Activated CD8-positive, alpha-beta memory T cell treated with anti-CD3 and anti-CD28 coated beads for 24 hours (primary cell): ENCODE measurements around the gene CNPY1.
"Not testable (repeated sequence)": the region's sequence is repeated elsewhere in the genome, so short reads cannot be mapped to it uniquely, and the experiment has no call there.

Experiments
- DNase-seq: peaks from one replicate; pipeline ENCODE4 v3.0.0-alpha.2; 2020

CNPY1 gene

GRCh38 chr7:155546449-155546848 lies at the start of gene CNPY1:
TSS of gene CNPY1 (minus strand) at chr7:155546559. CDS start at chr7:155545929, 630 bp downstream.
- DNase-seq = not testable (repeated sequence)

DNA sequence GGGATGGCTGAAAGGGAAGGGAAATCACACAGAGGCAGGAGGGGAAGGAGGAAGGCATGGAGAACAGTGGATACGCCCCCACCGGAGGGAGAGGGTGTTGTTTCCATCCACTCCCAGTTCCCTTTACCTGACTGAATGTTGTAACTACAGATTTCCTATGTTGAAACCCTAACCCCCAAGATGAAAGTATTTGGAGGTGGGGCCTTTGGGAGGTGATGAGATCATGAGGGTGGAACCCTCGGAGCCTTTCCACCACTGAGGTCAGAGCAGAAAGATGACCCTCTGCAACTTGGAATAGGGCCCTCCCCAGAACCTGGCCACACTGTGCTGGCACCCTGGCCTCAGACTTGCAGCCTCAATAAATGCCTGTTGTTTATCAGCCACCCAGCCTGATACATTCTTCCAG lies 48.6 kb upstream of the CNPY1 start:
- no peak for DNase-seq

DNA sequence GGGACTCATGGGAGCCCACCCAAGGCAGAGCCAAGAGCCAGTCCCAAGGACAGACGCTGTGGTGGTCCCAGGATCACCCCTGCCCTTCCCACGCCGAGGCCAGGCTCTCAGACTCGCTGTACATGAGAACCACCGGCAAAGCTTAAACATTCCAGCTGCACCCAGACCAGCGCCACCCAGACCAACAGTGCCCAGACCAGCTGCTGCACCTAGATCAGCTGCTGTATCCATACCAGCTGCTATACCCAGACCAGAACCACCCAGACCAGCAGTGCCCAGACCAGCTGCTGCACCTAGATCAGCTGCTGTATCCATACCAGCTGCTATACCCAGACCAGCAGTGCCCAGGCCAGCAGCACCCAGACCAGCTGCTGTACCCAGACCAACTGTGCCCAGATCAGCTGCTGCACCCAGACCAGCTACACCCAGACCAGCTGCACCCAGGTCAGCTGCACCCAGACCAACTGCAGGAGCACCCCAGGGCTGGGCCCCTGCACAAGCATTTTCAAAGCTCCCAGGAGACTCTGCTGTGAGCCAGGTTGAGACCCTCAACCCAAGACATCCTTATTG lies 47.9 kb upstream of the CNPY1 start:
- no peak for DNase-seq

GRCh38 chr7:155593461-155594162 lies 47.3 kb upstream of the CNPY1 start:
- DNase-seq = no peak

DNA sequence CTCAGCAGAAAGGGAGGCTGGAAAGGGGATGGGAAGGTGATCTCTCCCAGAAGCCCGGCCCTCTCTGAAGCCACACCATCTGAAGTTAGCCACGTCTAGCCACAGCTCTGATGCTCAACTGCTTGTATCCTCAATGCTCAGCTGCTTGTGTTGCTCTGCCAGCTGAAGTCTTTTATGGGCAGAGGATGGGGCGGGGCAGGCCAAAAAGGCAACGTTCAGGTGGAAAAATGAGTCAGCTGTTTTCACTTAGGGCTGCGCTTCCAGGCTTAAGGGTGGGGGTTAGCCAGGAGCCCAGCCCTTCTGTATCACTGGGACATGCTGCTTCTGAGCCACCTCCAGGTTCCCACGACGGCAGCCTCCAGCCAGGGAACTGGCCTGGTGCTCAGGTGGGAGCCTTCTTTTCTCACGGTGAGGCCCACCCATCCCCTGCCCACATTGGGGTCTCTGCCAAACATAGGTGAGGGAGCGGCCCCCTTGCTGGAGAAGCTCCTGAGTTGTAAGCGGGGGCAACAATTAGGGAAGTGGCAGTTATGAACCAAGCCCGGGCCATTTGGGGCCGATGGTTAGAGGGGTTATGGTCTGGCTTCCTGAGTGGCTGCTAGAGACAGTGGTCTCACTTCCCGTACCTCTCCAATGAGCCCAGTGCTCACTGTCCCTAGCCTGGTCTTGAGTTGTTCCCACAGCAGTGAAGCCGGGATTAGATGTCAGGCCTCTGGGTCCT lies 44.9 kb upstream of the CNPY1 start:
- DNase-seq = no peak

DNA sequence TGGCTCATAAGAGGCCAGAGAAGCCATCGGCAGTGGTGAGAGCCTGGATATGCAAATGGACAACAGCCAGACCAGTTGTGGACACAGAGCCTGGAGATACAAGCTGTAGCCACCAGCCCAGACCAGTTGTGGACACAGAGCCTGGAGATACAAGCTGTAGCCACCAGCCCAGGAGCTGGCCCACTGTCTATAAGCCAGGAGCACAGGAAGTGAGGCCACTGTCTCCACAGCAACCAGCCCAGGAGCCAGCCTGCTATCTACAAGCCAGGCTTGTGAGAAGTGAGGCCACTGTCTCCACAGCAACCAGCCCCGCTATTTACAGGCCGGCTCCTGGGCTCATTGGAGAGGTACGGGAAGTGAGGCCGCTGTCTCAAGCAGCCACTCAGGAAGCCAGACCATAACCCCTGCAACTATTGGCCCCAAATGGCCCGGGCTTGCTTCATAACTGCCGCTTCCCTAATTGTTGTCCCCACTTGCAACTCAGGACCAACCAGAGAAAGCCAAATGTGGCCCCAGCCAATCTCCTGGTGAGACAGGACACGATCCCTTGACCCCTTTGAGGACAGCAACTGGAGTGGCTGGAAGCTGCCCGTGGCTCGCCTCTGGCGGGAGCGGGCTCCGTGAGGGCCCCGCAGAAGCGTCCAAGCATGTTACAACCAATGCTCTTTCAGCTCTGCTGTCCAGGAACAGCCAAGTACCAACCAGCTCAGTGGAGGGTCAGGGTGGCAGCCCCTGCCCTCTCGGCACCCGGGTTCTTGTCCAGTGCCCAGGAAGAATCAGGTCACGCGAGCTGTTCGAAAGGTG lies 44.1 kb upstream of the CNPY1 start:
- DNase-seq = no peak

DNA sequence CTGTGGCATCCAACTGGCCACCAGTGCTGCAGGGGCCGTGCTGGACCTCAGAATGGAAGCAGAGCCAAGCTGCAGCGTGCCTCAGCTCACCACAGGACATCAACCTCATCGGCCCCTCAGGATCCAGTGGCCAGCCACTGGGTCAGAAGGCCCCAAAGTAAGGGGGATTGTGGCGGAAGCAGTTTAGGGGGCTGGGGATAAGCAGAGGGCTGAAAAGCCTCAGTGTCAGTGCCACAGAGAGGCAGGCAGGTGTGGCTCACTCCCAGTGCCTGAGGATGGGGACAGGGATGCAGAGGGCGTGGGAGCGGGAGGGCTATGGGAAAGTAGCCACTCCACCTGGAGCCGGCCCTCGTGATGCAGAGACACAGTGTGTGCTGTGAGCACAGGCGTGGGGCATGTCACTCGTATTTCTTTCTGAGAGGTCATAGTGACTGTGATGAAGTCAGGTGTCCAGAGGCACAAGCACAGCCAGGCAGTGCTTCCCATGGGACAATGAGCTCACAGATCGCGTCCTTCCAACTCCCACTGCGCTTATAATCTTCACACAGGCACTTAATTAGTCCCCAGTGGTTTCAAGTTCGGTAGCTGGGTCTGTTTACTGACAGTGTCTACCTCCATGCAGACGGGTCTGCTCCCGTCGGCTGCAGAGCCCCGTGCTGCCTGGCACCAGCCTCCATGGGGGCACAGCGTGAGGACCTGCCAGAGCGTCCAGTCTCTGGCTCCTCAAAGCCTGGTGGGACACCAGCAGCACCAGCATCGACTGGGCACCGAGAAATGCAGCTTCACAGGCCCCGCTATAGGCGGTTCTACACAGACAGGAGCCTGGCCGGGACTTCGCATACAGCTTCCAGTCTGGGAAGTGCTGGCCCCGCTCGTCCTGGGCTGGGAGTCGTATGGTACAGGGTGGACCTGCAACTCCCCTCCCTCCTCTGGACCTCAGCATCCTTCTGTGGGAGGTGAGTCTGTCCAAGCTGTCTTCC lies 42.9 kb upstream of the CNPY1 start:
- no peak for DNase-seq

- no peak for DNase-seq
Observed at GRCh38 chr7:155588468-155588998, 42.2 kb upstream of the CNPY1 start.

DNA sequence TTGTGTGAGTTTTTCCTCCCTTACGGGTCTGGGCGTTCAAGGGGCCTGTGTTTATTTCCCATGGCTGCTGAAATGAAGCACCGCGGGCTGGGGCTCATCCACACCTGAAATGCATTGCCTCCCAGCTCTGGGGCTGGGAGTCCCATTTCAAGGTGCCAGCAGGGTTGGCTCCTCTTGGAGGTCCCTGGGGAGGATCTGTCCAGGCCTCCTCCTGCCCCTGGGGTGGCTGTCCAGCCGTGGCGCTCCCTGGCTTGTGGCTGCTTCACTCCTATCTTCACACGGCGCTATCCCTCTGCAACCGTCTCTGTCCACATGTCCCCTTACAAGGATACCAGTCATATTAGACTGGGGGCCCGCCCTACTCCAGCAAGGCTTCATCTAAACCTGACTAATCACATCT lies 41.1 kb upstream of the CNPY1 start:
- no peak for DNase-seq

DNA sequence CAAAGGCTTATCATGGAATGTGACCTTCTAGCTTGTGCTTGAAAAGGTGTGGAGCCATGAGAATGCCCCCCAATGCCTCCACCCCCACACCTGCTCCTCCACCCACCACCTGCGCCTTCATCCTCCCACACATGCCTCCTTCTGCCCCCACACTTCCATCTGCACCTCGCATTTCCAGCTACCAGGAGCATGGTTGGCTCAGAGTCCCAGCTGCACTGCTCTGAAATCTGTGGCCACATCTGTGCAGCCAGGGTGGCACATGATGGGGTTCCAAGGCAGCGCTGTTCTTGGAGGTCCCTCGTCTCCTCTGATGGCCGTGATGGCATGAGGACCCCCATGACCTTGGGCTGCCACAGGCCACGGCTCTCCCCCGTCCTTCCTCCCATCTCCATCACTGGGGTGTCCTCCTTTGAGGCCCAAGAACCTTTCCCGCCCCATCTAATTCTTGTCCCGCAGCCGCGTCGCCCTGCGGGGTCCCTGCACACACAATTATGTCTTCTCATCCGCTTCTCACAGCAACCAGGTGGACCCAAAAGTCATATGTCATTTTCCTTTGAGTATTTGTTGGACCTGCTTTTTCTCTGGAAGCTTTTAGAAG lies 40.6 kb upstream of the CNPY1 start:
- DNase-seq = no peak

DNA sequence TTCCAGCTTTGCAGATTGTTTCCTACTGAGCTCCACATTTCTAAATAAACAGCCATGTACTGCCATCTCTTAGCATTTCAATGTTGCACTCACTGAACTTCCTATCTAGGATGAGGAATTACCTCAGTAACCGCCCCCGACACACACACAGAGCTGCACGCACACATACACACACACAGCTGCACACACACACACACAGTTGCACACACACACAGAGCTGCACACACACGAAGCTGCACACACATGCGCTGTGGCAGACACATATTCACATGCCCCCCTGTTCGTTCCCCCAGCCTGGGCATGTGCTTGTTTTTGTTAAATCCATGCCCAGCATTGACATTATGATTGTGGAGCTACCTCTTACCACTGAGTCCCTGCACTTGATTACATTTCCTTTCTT lies 39.6 kb upstream of the CNPY1 start:
- DNase-seq = no peak

DNA sequence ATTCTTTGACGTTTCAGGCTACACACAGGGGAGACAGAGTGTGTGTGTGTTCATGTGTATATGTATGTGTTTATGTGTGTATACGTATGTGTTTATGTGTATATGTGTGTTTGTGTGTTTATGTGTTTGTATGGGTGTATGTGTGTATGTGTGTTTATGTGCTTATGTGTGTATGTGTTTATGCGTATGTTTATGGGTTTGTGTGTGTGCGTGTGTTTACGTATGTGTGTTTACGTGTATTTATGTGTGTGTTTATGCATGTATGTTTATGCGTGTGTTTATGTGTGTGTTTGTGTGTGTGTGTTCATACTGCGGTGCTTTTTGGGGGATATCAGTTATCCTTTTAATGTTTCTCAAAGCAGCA lies 39.2 kb upstream of the CNPY1 start:
- DNase-seq = no peak

DNA sequence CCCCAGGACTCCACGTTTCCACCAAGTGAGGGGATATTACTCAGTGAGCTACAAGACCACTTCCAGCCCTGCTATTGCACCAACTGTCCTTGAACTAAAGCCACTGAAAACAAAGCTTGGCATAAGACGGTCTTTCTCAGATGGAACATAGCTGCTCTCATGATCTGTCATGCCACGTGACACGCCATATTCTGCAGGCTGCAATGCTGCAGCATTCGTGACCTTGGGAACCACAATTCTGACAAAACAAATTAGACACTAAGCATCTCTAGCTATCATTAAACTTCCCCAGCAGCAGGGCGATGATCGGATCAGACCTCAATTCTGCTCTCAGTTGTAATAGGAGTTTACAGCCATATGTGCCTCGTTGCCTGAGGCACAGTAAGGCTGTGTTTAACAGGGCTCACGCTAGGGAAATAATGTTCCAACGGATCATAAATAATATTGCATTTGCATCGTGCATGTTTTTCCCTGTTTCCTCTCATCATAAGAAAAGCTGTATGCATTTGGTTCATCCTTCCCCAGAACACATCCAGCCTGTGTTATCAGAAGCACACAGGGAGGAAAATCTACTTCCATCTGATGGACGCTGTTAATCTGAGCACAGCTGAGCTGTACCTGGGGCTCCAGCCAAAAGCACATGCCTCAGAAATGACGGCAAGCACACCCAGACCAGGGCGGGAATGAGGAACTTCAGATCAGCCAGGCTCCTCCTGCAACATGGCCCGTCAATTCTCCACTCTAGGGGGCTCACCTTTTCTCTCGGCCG lies 38.6 kb upstream of the CNPY1 start:
- DNase-seq = no peak

DNA sequence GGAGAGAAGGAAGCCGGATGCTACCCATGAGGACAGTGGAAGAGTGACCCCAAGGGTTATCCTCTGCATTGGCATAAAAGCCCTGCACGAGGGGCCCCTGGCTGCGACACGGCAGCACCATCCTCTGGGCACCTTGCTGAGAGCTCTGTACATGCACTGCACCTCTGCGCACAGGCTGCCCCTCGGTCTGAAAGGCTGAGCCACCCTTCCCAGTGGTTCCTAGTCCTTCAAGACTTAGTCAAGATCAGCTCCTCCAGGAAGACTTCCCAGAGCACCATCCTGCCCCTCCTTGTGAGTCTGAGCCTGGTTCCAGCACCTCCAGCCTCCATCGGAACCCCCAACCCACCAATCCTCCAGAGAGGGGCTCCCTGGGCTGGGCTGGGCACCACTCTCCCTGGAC lies 37.9 kb upstream of the CNPY1 start:
- no peak for DNase-seq

- no peak for DNase-seq
Observed at GRCh38 chr7:155583636-155584035, 37.3 kb upstream of the CNPY1 start.

- no peak for DNase-seq
Observed at GRCh38 chr7:155581954-155582353, 35.6 kb upstream of the CNPY1 start.

DNA sequence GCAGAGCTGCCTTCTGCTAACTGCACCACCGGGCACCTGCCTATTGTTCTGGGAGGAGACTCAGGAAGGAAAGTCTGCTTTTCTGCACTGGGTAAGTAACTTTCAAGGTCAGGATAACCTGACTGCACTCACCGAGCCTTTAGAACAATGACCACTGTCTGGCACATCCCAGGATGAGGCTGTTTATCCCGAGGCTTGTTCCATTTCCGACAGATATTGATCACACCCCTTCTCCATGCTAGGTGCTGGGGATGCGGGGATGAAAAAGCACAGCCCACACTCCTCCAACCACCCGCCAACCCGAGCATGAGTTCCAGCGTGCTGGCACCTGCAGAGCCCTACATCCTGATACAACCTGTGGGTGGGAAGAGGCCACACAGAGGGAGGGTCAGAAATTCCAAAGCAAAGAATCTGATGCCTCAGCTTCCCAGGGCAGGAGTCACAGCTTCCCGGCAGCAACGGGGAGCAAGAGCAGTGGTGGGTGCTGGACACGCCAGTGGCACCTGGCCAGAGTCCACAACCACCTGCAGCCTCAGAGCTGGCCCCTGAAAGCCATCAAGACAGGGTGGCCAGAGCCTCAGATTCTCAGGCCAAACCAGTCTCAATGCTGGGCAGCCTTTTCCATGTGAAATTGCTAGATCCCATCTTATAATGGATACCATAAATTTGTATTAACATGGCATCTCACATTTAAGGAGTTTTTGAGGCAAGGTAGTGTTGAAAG lies 34.9 kb upstream of the CNPY1 start:
- DNase-seq = no peak

DNA sequence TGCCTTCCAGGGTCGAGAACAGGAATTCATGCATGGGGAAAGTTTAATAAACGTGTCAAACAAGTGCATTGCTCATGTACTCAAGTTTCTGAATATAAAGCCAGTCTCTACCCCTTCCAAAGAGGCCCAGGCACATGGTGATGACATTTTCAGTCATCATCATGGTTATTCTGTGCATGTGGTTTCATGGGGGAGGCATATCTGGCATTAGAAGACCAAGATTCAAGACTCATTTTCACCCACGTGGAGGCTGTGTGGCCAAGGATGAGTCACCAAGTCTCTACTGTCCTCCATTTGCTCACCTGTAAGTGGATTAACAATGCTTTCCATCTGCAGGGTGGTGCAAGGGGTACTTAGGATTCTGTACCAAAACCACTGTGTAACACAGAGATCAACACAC lies 34.0 kb upstream of the CNPY1 start:
- DNase-seq = no peak

GRCh38 chr7:155579565-155579964 lies 33.2 kb upstream of the CNPY1 start:
- DNase-seq = no peak

DNA sequence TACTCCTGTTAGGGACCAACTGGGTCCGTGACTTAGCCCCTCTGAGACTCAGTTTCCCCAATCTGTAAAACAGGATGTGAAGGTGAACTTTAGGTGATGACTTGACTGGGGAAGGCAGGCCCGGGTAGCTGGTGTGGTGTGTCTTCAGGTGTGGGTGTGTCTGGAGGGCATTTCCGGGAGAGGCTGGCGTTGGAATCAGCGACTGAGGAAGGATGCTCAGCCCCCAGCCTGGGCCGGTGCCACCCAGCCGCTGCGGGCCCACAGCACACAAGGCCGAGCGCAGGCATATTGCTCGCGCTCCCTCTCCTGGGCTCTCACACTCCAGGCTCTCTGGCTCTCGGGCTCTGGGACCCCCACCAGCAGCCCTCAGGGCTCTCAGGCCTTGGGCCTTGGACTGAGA lies 31.7 kb upstream of the CNPY1 start:
- DNase-seq = no peak
